Peyer's patch (tissue), 4 donors: ENCODE measurements around the gene PCAT7.

ENCODE experiments used
- POLR2A ChIP-seq, 2 donors: fragments of 450-650 bp; IDR thresholded peaks; one replicate each; pipeline ENCODE4 v1.5.1; 2017; ENCODE audit warnings: antibody characterized with exemption in 2 of 2, mild to moderate bottlenecking in 2 of 2, moderate library complexity in 2 of 2
- TF ChIP-seq, protein P1 (sequence below), 6 experiments: fragments of 450-650 bp in 4 of 6; fragments of 200-600 bp in 2 of 6; sonication (generic) in 1 of 6; IDR thresholded peaks; one replicate each; pipeline ENCODE4 v1.5.1; 2017 to 2019; ENCODE audit warnings: antibody characterized with exemption in 6 of 6, mild to moderate bottlenecking in 3 of 6, moderate library complexity in 1 of 6

DNA sequence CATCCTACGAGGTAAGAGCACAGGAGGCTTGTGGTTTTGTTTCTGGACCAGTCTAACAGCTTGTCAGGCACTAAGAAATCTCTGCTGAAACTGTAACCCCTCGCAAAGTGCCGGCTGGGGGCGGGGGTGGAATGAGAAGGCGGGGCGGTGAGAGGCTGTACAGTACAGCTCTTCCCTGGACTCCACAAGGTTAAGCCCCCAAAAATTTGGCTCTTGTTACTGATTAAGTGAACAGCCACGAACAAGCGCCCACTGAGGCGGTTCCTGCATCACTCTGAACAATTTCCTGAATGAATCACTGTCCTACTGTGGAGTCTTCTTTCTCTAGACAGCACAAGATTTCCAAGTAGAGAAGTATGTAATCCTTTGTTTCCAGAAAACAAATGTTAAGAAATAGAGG lies 31.9 kb downstream of the PCAT7 start:
- TF ChIP-seq, protein P1, sequence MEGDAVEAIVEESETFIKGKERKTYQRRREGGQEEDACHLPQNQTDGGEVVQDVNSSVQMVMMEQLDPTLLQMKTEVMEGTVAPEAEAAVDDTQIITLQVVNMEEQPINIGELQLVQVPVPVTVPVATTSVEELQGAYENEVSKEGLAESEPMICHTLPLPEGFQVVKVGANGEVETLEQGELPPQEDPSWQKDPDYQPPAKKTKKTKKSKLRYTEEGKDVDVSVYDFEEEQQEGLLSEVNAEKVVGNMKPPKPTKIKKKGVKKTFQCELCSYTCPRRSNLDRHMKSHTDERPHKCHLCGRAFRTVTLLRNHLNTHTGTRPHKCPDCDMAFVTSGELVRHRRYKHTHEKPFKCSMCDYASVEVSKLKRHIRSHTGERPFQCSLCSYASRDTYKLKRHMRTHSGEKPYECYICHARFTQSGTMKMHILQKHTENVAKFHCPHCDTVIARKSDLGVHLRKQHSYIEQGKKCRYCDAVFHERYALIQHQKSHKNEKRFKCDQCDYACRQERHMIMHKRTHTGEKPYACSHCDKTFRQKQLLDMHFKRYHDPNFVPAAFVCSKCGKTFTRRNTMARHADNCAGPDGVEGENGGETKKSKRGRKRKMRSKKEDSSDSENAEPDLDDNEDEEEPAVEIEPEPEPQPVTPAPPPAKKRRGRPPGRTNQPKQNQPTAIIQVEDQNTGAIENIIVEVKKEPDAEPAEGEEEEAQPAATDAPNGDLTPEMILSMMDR (IDR thresholded peaks at IDR 0.05), result no peak
- TF ChIP-seq POLR2A (IDR thresholded peaks at IDR 0.05), result no peak
